Neural cell (in vitro differentiated cells): ENCODE results near the gene NDUFS2. TPM values are rescaled to one million over a fixed set of nuclear protein-coding genes. Genes with fewer than 3 reads are reported as not detected.

Experiments used
- H2AFZ ChIP-seq: fragments of 200-600, 300-800 bp; sonication (generic), shearing (Covaris generic); 2 replicates; pipeline ENCODE4 v1.6.0; 2014; ENCODE audit warnings: low read depth, mild to moderate bottlenecking, antibody characterized with exemption, low read length, moderate library complexity
- H3F3A ChIP-seq: fragments of 200-600 bp; shearing (Covaris generic); 2 replicates; pipeline ENCODE4 v1.6.1; 2016; ENCODE audit warnings: mild to moderate bottlenecking, moderate library complexity, mixed read lengths, antibody characterized with exemption, low read length; ENCODE audit not compliant: insufficient read depth, poor library complexity, severe bottlenecking
- H3K27ac ChIP-seq: fragments of 200-600, 300-800 bp; sonication (generic), shearing (Covaris generic); 2 replicates; pipeline ENCODE4 v1.5.1; 2014; ENCODE audit warnings: mild to moderate bottlenecking, low read length, moderate library complexity
- H3K27me3 ChIP-seq: fragments of 300-800, 200-600 bp; sonication (generic), shearing (Covaris generic); 2 replicates; pipeline ENCODE4 v1.6.0; 2014; ENCODE audit warnings: mild to moderate bottlenecking, low read depth, low read length, moderate library complexity; ENCODE audit not compliant: insufficient read depth
- H3K36me3 ChIP-seq: fragments of 300-800, 200-600 bp; sonication (generic), shearing (Covaris generic); 2 replicates; pipeline ENCODE4 v1.5.1; 2014; ENCODE audit warnings: mild to moderate bottlenecking, antibody characterized with exemption, low read length, moderate library complexity; ENCODE audit not compliant: insufficient read depth
- H3K4me2 ChIP-seq: fragments of 300-800, 200-600 bp; sonication (generic), shearing (Covaris generic); 2 replicates; pipeline ENCODE4 v1.6.0; 2014; ENCODE audit warnings: mild to moderate bottlenecking, low read length
- H3K4me3 ChIP-seq: fragments of 300-800, 200-600 bp; sonication (generic), shearing (Covaris generic); 2 replicates; pipeline ENCODE4 v1.5.1; 2014; ENCODE audit warnings: mild to moderate bottlenecking, low read length, moderate library complexity
- H3K79me2 ChIP-seq: fragments of 200-600 bp; shearing (Covaris generic); replicated peaks from 2 replicates; pipeline ENCODE4 v1.6.0; 2014; ENCODE audit warnings: mild to moderate bottlenecking, low read length, moderate library complexity; ENCODE audit not compliant: insufficient read depth
- H3K9ac ChIP-seq: fragments of 300-800, 200-600 bp; sonication (generic), shearing (Covaris generic); 2 replicates; pipeline ENCODE4 v1.6.1; 2016; ENCODE audit warnings: mild to moderate bottlenecking, low read length, mixed read lengths
- H3K9me2 ChIP-seq: fragments of 200-600 bp; shearing (Covaris generic); 2 replicates; pipeline ENCODE4 v1.6.1; 2016; ENCODE audit warnings: mild to moderate bottlenecking, low read length, mixed read lengths; ENCODE audit not compliant: insufficient read depth
- H3K9me3 ChIP-seq: fragments of 200-600, 300-800 bp; sonication (generic), shearing (Covaris generic); 2 replicates; pipeline ENCODE4 v1.6.1; 2016; ENCODE audit warnings: mild to moderate bottlenecking, mixed run types, low read length, moderate library complexity, mixed read lengths
- H4K20me1 ChIP-seq: fragments of 200-600 bp; shearing (Covaris generic); 2 replicates; pipeline ENCODE4 v1.6.1; 2016; ENCODE audit warnings: mild to moderate bottlenecking, mixed run types; ENCODE audit not compliant: insufficient read depth
- EP300 ChIP-seq: fragments of 450-650 bp; conservative IDR thresholded peaks from 2 replicates; pipeline ENCODE4 v1.6.1; 2014; ENCODE audit warnings: antibody characterized with exemption, mild to moderate bottlenecking, moderate library complexity; ENCODE audit not compliant: poor library complexity, severe bottlenecking
- EZH2 ChIP-seq: fragments of 200-600, 300-800 bp; shearing (Covaris generic), sonication (generic); IDR thresholded peaks from 2 replicates; pipeline ENCODE4 v1.6.1; 2014; ENCODE audit warnings: antibody characterized with exemption, low read length, borderline replicate concordance, mild to moderate bottlenecking; ENCODE audit not compliant: insufficient read depth, poor library complexity, severe bottlenecking
- MXI1 ChIP-seq: fragments of 450-650 bp; conservative IDR thresholded peaks from 2 replicates; pipeline ENCODE4 v1.6.1; 2014; ENCODE audit warnings: antibody characterized with exemption, mild to moderate bottlenecking; ENCODE audit not compliant: poor library complexity, severe bottlenecking
- POLR2AphosphoS5 ChIP-seq: IDR thresholded peaks from 2 replicates; pipeline ENCODE4 v1.6.1; 2012
- RAD21 ChIP-seq: fragments of 450-650 bp; conservative IDR thresholded peaks from 2 replicates; pipeline ENCODE4 v1.6.1; 2014; ENCODE audit warnings: antibody characterized with exemption, mild to moderate bottlenecking, moderate library complexity
- REST ChIP-seq: IDR thresholded peaks from 2 replicates; pipeline ENCODE4 v1.6.1; 2012; ENCODE audit warnings: borderline replicate concordance
- SMC3 ChIP-seq: fragments of 450-650 bp; conservative IDR thresholded peaks from 2 replicates; pipeline ENCODE4 v1.6.1; 2014; ENCODE audit warnings: antibody characterized with exemption, mild to moderate bottlenecking, moderate library complexity; ENCODE audit not compliant: poor library complexity
- TAF1 ChIP-seq: IDR thresholded peaks from 2 replicates; pipeline ENCODE4 v1.6.1; 2012; ENCODE audit warnings: low read depth
- polyA plus RNA-seq: library from polyadenylated mRNA; depleted of rRNA; stranded (reverse); fragments of >200 nt; gene quantifications from 2 replicates; pipeline ENCODE4 v1.2.3, GENCODE V29; 2014
- TF ChIP-seq, protein P1 (sequence below): fragments of 450-650 bp; IDR thresholded peaks from 2 replicates; pipeline ENCODE4 v1.5.1; 2014; ENCODE audit warnings: antibody characterized with exemption, mild to moderate bottlenecking, moderate library complexity; ENCODE audit not compliant: poor library complexity, severe bottlenecking

NDUFS2 gene
- polyA plus RNA-seq, 1 donor from 2014 or later: 166 TPM

- H3K27ac ChIP-seq: no peak overlapping the region
- H3K79me2 ChIP-seq: no peaks in the 10 kb centered on the region
- peaks cover 9% of the 10 kb centered on the region for H3K36me3 ChIP-seq
- H3K27me3 ChIP-seq: no peaks in the 10 kb centered on the region
- no peaks in the 10 kb centered on the region for H3K9me3 ChIP-seq
- H4K20me1 ChIP-seq: no peaks in the 10 kb centered on the region
- no peak overlapping the region for H2AFZ ChIP-seq
- no peaks in the 10 kb centered on the region for H3F3A ChIP-seq
- H3K4me2 ChIP-seq: no peak overlapping the region
- H3K9ac ChIP-seq: no peak overlapping the region
- TF ChIP-seq RAD21 (no peak), EP300 (no peak), SMC3 (no peak)
- no peaks in the 10 kb centered on the region for H3K9me2 ChIP-seq
- H3K4me3 ChIP-seq: no peak overlapping the region
Observed at GRCh38 chr1:161216945-161217712, 15.0 kb downstream of the NDUFS2 start.

GRCh38 chr1:161217831-161218230 is 15.7 kb downstream of the NDUFS2 start:
- no peak overlapping the region for H3K9ac ChIP-seq
- H3F3A ChIP-seq: no peaks in the 10 kb centered on the region
- H3K9me3 ChIP-seq: no peaks in the 10 kb centered on the region
- H3K27me3 ChIP-seq: no peaks in the 10 kb centered on the region
- TF ChIP-seq POLR2AphosphoS5 (no peak), MXI1 (no peak), TAF1 (no peak)
- H2AFZ ChIP-seq: no peak overlapping the region
- no peaks in the 10 kb centered on the region for H3K79me2 ChIP-seq
- H3K27ac ChIP-seq: no peak overlapping the region
- H3K4me2 ChIP-seq: no peak overlapping the region
- H3K36me3 ChIP-seq: peaks cover 9% of the 10 kb centered on the region
- no peaks in the 10 kb centered on the region for H3K9me2 ChIP-seq
- H4K20me1 ChIP-seq: no peaks in the 10 kb centered on the region
- no peak overlapping the region for H3K4me3 ChIP-seq

DNA sequence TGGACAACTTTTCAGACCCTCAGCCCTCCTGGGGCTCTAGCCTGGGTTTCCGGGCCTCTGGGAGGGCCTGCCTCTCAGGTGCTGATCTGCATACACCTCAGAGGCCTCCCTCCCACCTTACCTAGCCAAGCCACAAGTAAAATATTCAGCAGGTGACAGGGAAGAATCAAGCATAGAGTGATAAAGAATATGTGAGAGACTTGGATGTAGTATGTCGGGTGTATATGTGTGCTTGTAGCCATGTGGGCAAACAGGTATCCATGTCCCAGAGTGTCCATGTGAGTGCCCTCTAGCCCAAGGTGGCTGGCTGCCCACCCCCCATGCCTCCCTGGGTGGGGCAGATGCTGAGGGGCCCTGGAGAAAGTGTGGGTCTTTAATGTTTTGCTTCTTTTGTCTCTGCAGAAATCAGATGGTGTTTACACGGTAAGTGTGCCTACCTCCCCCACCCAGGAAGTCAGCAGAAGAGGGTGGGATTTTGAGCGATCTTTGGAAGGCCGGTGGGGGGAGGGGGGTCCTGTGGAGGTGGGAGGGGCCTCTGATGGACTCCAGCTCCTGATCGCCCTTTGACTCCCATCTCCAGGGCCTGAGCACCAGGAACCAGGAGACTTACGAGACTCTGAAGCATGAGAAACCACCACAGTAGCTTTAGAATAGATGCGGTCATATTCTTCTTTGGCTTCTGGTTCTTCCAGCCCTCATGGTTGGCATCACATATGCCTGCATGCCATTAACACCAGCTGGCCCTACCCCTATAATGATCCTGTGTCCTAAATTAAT is 16.3 kb downstream of the NDUFS2 start:
- no peak overlapping the region for H3K27ac ChIP-seq
- H3K9ac ChIP-seq: no peak overlapping the region
- H3K79me2 ChIP-seq: no peaks in the 10 kb centered on the region
- no peaks in the 10 kb centered on the region for H3K27me3 ChIP-seq
- H3K36me3 ChIP-seq: peaks cover 5% of the 10 kb centered on the region
- H3K9me3 ChIP-seq: no peaks in the 10 kb centered on the region
- no peaks in the 10 kb centered on the region for H4K20me1 ChIP-seq
- no peak overlapping the region for H2AFZ ChIP-seq
- TF ChIP-seq, protein P1, sequence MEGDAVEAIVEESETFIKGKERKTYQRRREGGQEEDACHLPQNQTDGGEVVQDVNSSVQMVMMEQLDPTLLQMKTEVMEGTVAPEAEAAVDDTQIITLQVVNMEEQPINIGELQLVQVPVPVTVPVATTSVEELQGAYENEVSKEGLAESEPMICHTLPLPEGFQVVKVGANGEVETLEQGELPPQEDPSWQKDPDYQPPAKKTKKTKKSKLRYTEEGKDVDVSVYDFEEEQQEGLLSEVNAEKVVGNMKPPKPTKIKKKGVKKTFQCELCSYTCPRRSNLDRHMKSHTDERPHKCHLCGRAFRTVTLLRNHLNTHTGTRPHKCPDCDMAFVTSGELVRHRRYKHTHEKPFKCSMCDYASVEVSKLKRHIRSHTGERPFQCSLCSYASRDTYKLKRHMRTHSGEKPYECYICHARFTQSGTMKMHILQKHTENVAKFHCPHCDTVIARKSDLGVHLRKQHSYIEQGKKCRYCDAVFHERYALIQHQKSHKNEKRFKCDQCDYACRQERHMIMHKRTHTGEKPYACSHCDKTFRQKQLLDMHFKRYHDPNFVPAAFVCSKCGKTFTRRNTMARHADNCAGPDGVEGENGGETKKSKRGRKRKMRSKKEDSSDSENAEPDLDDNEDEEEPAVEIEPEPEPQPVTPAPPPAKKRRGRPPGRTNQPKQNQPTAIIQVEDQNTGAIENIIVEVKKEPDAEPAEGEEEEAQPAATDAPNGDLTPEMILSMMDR: no peak
- no peak for TF ChIP-seq REST
- TF ChIP-seq EZH2: no peak
- H3K9me2 ChIP-seq: no peaks in the 10 kb centered on the region
- H3K4me3 ChIP-seq: no peak overlapping the region
- no peak overlapping the region for H3K4me2 ChIP-seq
- no peaks in the 10 kb centered on the region for H3F3A ChIP-seq
